ENCODE results near the gene HDAC4. TPM values are rescaled to one million over a fixed set of nuclear protein-coding genes. Genes with fewer than 3 reads are reported as not detected.

HDAC4 gene
- polyA plus RNA-seq, 3 donors, result 11.8 to 13.0 (median 12.9) TPM

DNA sequence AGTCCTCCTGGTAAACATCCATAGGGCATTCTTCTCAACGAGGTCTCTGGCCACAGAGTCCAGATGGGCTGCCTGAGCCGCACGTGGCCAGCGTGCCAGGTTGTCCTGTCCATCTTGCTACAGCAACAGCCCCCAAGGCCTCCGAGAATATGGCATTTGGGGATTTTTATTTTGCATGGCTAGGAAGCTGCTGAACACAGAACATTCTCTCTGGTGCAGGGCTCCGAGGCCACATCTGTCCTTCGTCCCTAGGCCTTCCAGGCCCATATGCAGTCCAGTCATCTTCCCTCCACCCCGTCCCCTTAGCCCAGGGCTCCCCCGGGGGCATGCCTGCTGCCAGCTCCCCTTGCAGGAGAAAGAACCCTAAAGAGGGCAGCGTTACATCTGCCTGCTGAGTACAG lies 2.3 kb downstream of the HDAC4 start:
- DNase-seq (ENCODE audit: low read depth in 3 of 3, low spot score in 2 of 3), result no peak

DNA sequence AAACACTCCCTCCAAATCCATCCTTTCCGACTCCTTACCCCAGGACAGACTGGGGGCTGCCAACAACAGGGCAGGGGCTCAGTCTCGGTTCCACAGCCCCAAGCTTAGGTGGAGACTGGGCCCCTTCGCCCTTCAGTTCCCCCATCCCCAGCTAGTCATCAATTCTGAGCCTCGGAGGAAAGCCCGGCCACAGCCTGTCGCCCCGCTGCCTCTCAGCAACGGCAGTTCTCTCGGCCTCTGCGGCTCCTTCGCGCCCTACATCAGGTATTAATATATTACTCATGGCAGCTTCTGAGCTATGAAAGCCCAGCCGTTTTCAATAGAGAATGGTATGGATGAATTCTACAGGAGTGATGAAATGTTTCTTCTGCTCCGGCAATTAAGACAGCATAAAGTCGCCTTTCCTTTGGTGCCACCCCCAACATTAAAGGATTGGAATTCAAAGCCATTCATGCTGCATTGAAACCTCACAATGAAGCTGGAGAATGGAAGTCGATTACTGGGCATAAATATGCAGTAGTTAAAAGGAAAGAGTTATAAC lies 2.8 kb downstream of the HDAC4 start:
- DNase-seq (ENCODE audit: low read depth in 3 of 3, low spot score in 2 of 3), result no peak

DNA sequence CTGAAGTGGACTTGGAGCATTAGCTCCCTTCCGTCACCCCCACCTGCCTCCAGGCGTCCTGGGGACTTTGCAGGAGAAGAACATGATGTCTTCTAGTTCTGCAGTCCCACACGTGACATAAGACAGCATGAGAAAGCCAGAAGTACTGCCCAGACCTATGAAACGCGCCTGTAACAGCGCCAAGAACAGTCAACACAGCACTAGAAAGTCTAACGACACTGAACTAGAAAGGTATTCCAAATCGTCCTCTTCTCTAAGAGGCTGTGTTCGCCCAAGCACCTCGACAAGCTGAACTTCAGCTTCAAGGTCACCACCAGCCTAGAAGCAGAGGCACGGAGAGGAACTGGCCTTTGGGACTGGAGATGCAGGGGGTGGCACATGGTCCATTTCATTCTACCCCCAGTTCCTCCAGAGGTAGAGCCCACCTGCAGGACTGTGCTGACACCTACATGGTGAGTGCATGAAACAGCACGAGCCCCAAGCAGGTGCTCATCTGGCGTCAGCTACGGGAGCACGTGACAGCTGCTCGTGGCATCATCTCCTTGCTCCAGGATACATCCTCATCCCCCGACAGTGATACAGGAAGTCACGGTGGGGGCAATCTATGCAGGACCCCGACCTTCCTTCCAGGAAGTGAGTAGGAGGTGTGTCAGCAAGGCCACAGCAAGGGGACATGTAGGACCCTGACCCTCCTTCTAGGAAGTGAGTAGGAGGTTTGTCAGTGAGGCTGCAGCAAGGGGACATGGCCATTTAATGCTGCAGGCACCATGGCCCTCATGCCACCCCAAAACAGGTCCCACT lies 3.7 kb downstream of the HDAC4 start:
- DNase-seq (ENCODE audit: low read depth in 3 of 3, low spot score in 2 of 3), result no peak

DNA sequence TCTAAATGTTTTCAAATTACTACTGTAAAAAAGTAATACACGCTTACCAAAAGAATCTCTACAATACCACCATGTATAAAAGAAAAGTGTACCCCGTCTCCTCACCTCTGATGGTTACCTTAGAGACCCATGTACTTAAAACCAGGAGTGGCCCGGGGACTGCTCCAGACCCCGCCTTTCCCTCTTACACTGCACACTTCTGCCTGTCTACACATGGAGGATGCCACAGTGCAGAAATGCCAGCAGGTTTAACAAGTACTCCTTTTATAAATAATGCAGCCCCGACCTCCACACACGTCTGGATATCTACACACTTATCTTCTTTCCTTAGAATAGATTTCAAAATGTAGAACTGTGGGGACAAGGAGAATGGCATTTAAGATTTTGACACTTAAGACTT lies 5.3 kb downstream of the HDAC4 start:
- DNase-seq (ENCODE audit: low read depth in 3 of 3, low spot score in 2 of 3), result no peak

DNA sequence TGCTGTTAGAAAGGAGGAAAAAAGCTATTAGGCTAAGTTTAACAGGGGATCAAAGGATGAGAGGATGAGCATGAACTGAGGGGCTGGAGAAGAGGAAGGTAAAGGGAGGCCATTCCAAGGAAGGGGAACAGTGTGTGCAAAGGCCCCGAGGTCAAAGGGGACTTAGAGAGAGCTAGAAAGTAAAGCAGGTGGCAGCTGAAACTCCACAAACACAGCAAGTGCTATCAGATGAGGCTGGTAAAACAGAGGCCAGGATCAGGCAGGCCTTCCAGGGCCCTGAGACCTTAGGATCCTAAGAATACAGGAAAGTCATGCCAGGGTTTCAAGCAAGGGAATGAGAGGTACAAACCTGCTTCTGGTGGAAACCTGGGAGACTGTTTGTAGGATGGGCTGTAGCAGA lies 5.8 kb downstream of the HDAC4 start:
- DNase-seq (ENCODE audit: low read depth in 3 of 3, low spot score in 2 of 3), result no peak

DNA sequence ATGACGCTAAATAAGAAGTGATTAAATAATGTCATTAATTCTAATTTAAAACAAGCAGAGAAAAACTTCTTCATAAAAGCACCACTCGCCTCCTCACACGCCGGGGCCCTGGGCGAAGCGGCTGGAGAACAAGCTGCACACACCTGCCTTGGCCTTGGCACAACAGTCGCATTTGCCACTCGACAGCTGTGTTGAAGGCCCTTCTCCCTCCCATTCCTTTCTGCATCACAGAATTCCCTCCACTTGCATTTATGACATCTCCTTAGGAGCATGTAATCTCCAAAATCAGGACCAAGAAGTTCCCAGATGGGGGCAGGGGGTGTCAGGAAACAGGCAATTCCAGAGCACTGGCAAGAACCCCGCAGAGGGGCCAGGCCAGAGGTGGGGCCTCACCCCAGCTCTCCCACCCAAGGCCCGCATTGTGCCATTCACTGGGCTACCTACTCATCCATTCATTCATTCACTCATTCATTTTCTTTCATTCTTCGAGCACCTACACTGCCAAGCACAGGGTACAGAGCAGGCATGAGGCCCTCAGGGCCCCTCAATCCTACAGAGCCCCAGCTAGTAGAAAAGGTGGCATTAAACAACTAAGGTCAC lies 6.4 kb downstream of the HDAC4 start:
- no peak for DNase-seq (ENCODE audit: low read depth in 3 of 3, low spot score in 2 of 3)

GRCh38 chr2:239393941-239394340 lies 6.9 kb downstream of the HDAC4 start:
- no peak for DNase-seq (ENCODE audit: low read depth in 3 of 3, low spot score in 2 of 3)

GRCh38 chr2:239393388-239393940 lies 7.4 kb downstream of the HDAC4 start:
- no peak for DNase-seq (ENCODE audit: low read depth in 3 of 3, low spot score in 2 of 3)

GRCh38 chr2:239392688-239393387 lies 8.0 kb downstream of the HDAC4 start:
- DNase-seq (ENCODE audit: low read depth in 3 of 3, low spot score in 2 of 3), result no peak

DNA sequence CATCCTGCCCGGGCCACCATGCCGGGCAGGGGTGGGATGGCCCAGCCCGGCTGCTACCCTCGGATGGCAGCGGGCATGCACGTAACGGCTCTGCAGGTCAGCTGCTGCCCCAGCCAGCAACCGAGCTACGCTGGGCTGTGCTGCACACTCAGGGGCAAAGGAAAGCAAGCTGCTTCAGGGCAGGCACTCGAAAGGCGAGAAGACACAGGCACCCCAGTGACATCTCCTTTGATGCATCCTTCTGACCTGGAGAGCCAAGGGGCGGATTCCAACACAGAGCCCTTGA lies 8.8 kb downstream of the HDAC4 start:
- no peak for DNase-seq (ENCODE audit: low read depth in 3 of 3, low spot score in 2 of 3)

DNA sequence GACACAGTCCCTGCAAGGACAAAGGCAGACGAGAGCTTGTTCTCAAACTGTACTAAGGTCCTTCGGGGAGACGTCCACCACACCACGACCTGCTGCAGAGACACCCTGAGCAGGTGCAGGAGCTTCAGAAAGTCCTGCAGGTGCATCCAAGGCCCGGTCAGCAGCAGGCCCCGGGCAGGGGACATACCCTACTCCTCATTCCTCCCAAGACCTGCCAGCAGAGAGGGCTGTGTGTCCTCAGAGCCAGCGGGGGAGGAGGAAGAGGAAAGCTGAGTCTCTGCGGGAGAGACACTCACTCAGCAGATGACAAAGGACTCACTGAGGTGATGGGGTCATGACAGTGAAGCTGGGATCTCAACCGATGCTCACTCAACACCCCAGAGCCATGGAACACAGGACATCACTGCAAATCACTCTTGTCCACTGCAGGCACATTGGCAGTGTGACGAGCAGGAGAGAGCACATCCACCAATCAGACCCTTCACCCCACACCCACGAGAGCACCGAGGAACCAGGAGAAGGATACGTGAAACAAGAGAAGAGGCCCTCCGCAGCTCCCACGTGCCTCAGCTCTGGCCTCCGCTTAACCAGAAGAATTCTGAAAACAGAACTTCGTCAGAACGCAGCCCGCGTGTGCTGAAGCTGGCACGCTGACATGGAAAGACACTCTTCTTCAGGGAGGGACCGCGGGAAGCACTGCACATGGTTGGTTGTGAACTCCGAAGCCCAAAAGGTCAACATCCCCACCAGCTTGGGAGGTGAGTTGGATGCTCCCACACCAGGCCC lies 9.3 kb downstream of the HDAC4 start:
- DNase-seq (ENCODE audit: low read depth in 3 of 3, low spot score in 2 of 3), result no peak

DNA sequence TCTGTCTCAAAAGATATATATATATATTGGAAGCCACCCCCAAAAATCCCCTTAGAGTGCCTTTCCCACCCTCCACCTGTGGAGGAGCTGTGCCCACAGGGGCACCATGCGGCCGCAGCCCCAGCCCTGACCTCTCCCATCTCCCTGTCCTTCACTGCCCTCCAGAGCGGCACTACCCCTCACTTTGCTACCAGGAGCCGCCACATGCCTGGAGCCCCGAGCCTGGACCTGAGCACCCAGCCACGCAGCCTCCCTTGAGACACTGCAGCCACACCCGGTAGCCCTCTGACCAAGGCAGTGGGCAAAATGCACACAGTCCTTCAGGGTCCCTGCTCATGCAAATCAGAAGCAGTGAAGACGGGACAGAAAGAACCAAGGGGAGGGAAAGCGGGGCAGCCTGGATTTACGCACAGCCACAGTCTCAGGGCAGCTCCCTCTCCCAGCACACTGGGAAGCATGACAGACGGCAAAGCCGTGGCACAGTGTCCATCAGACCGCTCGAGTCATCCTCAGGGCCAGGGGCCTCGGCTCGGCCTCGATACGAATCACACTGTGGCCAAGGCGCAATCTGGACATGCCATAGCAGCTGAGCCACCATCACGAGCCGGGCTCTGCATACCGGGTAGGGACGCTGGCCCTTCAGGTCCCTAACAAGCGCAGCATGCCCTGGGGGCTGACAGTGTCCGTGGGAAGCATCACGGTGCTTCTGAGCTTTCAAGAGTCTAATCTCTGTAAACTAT lies 10.1 kb downstream of the HDAC4 start:
- no peak for DNase-seq (ENCODE audit: low read depth in 3 of 3, low spot score in 2 of 3)

- no peak for DNase-seq (ENCODE audit: low read depth in 3 of 3, low spot score in 2 of 3)
Measured at GRCh38 chr2:239389414-239390329, 11.1 kb downstream of the HDAC4 start.

GRCh38 chr2:239388236-239389151 lies 12.3 kb downstream of the HDAC4 start:
- no peak for DNase-seq (ENCODE audit: low read depth in 3 of 3, low spot score in 2 of 3)

GRCh38 chr2:239387811-239388210 lies 13.0 kb downstream of the HDAC4 start:
- no peak for DNase-seq (ENCODE audit: low read depth in 3 of 3, low spot score in 2 of 3)

GRCh38 chr2:239386872-239387445 lies 13.9 kb downstream of the HDAC4 start:
- no peak for DNase-seq (ENCODE audit: low read depth in 3 of 3, low spot score in 2 of 3)

GRCh38 chr2:239386001-239386670 lies 14.7 kb downstream of the HDAC4 start:
- no peak for DNase-seq (ENCODE audit: low read depth in 3 of 3, low spot score in 2 of 3)
